Stimulated activated CD8-positive, alpha-beta memory T cell treated with anti-CD3 and anti-CD28 coated beads, Interleukin-7, amount 100 ng/mL, for 4 hours (primary cell): ENCODE data around the gene ME1.
"Not testable (repeated sequence)": the region's sequence is repeated elsewhere in the genome, so short reads cannot be mapped to it uniquely, and the experiment has no call there.

Source experiments
- DNase-seq, 2 donors: peaks; one replicate each; pipeline ENCODE4 v3.0.0-alpha.2; 2020; ENCODE audit warnings: low read depth in 2 of 2

The ME1 gene

GRCh38 chr6:83430611-83431544 is at the start of gene ME1:
Gene ME1 (minus strand): TSS chr6:83431051. CDS start chr6:83430954, 97 bp downstream.
- DNase-seq: peak; percentile 26 to 60

GRCh38 chr6:83480470-83480869 is 49.6 kb upstream of the ME1 start:
- no peak for DNase-seq

DNA sequence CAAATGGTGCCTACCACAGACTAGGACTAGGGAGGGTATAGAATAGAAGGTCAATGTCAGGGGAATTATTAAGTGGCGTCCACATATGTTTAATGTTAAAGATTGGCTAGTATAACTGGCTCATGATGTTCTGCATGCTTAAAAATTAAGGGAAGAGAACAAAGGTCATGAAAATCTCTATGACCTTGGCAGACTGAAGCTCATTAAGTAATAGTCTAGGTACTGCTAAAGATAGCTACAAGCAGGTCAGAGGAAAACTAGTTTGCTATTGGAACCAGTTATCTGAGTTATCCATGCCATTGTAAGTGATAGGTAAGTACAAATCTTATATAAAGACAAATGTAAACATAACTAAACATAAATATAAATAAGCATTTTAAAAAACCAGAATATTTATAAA is 48.5 kb upstream of the ME1 start:
- DNase-seq: no peak

GRCh38 chr6:83476971-83477370 is 46.1 kb upstream of the ME1 start:
- DNase-seq: no peak

- no peak for DNase-seq
Observed at GRCh38 chr6:83474309-83474708, 43.5 kb upstream of the ME1 start.

DNA sequence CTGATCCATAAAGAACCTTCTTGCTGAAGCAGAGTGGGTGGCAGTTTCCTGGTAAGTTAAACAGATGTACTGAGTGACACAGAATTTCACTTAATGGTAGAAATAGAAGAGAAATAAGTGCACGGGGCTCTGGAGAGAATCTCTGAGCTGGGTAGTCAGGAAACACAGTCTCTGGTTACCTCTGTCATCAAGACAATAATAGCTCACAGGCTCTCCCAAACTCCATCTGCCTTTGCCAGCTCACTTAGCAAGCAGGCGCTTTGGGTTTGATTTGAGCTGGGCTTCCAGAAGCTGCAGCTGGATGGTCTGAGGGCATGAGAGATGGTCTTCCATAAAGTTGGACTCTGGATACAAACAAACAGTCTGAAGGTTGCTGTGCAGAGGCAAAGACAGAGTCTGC is 41.9 kb upstream of the ME1 start:
- no peak for DNase-seq

- DNase-seq: no peak
Observed at GRCh38 chr6:83470587-83470986, 39.7 kb upstream of the ME1 start.

GRCh38 chr6:83470001-83470400 is 39.1 kb upstream of the ME1 start:
- no peak for DNase-seq

DNA sequence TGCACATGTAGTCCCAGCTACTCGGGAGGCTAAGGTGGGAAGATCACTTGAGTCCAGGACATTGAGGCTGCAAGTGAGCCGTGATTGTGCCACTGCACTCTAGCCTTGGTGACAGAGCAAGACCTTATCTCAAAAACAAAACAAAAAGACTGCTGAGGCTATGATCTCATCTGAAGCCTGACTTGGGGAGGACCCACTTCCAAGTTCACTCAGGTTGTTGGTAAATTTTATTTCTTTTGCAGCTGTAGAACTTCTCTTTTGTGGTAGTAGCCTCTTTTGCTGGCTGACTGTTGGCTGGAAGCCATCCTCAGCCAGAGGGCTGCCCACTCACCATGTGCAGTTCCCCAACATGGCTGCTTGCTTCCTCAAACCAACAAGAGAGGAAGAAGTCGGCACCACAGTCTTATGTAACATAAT is 36.8 kb upstream of the ME1 start:
- DNase-seq: no peak

- no peak for DNase-seq
Observed at GRCh38 chr6:83466328-83466727, 35.5 kb upstream of the ME1 start.

GRCh38 chr6:83464381-83465140 is 33.7 kb upstream of the ME1 start:
- no peak for DNase-seq

- DNase-seq: no peak
Observed at GRCh38 chr6:83463886-83464285, 33.0 kb upstream of the ME1 start.

DNA sequence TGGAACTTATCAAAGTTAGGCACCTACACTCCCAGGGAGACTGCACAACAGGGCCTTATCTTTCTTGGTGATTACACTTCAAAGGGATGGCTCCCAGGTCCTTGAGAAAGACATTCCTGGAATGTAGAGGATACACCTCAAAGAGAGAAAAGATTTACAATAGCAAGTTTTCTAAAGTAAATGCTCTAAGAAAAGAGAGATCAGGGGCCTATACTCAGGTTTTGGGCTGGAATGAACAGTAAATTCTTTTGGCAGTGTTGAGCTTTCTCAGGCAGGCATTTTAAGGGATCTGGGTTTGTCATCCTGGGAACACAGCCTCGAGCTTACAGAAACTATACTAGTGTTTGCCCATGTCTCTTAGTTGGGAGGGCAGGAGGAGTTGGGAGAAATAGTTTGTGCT is 31.7 kb upstream of the ME1 start:
- no peak for DNase-seq

- no peak for DNase-seq
Observed at GRCh38 chr6:83461438-83461837, 30.6 kb upstream of the ME1 start.

DNA sequence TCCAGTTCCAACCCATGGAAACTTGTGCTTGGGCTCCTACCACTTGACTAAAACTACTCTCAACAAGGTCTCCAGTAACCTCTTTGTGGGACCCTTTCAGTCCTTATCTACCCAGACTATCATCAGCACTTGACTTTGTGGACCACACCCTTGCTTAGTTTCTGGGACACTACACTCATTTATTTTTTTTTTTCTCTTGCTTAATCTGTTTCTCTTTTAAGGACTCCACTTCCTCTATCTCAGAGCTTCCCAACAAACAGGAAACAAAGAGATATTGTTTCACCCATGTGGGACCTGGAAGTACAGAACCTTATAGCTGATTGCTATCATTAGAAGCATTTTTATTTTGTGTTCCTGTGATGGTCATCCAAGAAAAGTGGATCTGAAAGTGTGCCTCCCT is 28.8 kb upstream of the ME1 start:
- DNase-seq: no peak

DNA sequence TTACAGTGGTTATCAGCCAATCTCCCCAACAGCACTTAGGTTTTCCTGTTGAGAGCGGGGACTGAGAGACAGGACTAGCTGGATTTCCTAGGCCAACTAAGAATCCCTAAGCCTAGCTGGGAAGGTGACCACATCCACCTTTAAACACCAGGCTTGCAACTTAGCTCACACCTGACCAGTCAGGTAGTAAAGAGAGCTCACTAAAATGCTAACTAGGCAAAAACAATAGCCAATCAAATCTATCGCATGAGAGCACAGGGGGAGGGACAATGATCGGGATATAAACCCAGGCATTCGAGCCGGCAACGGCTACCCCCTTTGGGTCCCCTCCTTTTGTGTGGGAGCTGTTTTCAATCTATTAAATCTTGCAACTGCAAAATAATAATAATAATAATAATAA is 19.2 kb upstream of the ME1 start:
- not testable (repeated sequence) for DNase-seq

DNA sequence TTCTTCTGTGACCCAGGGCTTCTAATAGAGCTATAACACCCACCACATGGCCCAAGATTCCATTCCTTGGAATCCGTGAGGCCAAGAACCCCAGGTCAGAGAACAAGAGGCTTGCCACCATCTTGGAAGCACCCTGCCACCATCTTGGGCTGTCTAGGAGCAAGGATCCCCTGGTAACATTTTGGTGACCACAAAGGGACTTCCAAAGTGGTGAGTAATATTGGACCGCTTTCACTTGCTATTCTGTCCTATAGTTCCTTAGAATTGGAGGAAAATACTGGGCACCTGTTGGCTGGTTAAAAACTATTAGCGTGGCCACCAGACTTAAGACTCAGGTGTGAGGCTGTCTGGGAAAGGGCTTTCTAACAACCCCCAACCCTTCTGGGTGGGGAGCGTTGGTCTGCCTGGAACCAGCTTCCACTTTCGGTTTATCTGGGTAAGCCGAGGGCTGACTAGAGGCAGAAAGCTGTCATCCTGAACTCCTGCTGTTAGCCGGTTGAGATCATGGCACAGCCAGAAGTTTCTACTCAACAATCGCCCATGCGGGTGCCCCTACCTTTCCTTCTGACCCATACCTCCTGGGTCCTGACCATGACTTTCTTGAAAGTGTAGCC is 13.3 kb upstream of the ME1 start:
- DNase-seq: not testable (repeated sequence)

GRCh38 chr6:83443516-83443915 is 12.7 kb upstream of the ME1 start:
- no peak for DNase-seq

DNA sequence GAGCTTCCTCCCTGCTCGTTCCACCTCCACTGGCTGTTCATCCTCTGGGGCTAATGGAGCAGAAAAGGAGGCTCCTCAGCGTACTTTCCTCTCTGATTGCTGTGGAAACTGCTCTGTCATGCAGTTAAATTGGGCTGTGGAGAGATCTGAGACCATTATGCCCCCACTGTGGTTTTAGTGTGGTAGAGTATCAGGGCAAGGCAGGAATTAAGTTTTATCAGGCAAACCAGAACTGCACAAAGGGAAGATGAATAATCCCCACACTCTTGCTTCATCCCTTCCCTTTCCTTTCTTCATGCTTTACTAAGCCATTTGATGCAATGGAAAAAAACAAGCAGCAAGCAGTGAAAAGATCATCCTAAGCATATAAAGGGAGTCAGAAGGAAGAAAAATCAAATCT is 11.9 kb upstream of the ME1 start:
- DNase-seq: no peak

GRCh38 chr6:83439201-83439600 is 8.3 kb upstream of the ME1 start:
- DNase-seq: no peak

DNA sequence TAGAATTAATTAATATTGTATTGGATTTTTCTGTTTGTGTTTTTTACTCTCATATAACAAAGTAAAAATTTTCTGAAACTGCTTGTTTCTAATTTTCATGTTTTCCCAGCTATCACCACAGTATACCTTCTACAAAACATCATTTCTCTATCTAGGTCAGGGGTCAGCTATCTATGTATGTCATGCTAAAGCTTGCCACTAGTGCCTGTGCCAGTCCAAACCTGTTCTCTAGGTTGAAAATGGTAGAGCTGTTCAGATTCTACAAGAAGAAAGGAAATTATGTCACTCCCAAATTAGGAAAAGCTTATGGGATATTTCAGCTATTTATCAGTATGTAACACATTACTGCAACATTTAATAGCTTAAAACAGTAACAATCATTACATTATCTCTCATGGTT is 5.8 kb upstream of the ME1 start:
- no peak for DNase-seq

DNA sequence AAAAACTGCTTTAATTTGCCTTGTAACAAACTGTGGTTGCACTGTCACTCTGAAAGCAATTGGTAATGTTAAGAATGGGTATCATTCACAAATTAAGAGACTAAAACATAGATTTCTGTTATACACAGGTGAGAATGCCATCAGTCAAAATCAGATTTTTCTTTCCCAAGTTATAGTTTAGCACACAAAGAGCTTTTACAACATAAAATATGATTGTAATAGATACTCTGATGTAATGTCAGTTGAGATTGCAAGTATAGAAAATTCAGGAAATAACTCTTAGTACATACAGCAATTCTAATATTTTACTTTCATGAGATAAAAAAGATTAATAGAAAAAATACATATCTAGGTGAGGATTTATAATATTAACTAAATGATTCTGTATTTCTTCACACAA is 2.3 kb upstream of the ME1 start:
- DNase-seq: no peak

DNA sequence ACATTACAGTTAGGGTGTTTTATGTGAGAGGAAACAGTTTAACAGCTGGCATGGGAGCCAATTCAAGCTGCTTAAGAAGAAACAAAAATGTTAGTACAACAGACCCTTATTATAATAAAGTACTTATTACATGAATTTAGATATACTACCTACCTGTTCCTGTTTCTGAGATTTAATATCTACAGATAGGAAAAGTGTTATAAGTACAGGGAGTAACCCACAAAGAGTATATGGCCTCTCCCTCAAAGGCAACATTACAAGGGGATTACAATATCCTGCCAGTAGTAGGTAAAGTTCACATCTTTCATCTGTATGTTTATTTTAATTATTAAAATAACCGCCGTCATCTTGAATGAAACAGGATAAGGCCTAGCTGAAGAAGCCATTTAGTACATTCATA is 1.8 kb upstream of the ME1 start:
- no peak for DNase-seq
